GM12874 (cell line): ENCODE results near the gene UFD1.

Source experiments
- TF ChIP-seq, protein P1 (sequence below): IDR thresholded peaks from 2 replicates; pipeline ENCODE4 v1.5.1; 2011; ENCODE audit warnings: low read depth, mild to moderate bottlenecking, control low read depth, low read length, moderate library complexity; ENCODE audit not compliant: insufficient read depth

Gene UFD1

GRCh38 chr22:19450363-19451175 lies 28.4 kb downstream of the UFD1 start:
- TF ChIP-seq, protein P1, sequence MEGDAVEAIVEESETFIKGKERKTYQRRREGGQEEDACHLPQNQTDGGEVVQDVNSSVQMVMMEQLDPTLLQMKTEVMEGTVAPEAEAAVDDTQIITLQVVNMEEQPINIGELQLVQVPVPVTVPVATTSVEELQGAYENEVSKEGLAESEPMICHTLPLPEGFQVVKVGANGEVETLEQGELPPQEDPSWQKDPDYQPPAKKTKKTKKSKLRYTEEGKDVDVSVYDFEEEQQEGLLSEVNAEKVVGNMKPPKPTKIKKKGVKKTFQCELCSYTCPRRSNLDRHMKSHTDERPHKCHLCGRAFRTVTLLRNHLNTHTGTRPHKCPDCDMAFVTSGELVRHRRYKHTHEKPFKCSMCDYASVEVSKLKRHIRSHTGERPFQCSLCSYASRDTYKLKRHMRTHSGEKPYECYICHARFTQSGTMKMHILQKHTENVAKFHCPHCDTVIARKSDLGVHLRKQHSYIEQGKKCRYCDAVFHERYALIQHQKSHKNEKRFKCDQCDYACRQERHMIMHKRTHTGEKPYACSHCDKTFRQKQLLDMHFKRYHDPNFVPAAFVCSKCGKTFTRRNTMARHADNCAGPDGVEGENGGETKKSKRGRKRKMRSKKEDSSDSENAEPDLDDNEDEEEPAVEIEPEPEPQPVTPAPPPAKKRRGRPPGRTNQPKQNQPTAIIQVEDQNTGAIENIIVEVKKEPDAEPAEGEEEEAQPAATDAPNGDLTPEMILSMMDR, result no peak

DNA sequence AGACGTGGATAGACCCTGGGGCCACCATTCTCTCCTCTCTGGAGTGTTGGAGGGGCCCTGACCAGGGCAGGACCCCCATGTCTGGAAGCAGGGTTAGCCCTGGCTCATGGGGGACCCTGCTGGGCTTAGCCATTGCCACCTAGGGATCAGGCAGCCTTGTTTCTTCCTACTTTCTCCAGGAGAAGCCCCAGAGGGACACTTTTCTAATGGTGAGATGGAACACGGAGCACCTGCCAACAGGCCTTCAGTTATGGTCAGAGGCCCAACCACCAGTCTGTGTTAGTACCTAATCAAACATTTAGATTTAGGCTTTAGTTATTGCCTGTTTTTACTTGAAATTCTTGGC lies 29.6 kb downstream of the UFD1 start:
- TF ChIP-seq, protein P1, result no peak

DNA sequence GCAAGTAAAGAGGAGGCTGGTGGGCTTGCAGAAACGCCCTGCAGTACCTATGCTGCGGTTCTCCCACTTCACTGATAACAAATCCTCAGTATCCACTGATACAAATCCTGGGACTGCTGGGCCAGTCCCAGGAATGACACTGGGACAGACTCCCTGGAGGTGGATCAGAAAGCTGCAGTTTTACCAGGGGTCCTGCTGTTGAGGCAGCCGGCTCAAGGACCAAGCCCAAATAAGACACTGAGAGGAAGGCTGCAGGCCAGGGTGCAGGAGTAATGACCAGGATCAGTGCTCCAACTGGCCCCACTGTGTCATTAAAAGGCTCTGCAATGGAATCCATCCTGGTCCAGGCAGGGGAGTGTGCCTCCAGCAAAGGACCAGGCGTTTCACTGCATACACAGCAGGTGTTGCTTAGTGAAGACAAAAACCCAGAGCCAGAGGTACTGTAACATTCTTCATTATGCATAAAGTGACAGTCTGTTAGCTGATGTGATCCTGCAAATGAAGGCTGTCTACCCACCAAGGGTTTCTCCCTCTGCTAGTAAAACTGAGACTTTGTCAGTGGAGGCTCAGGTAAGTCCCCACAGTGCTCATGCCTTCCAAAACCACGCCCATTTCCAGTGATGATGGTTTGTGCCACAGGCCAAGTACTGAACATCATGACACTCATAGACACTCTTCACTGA lies 30.1 kb downstream of the UFD1 start:
- TF ChIP-seq, protein P1, result no peak

- TF ChIP-seq, protein P1, result no peak
Measured at GRCh38 chr22:19448076-19448607, 30.9 kb downstream of the UFD1 start.

GRCh38 chr22:19447330-19448075 lies 31.5 kb downstream of the UFD1 start, which contains the start of gene C22orf39:
Gene C22orf39, minus strand, starts transcription at chr22:19447711. Its CDS starts 23 bp downstream, at chr22:19447688.
- TF ChIP-seq, protein P1, result no peak

DNA sequence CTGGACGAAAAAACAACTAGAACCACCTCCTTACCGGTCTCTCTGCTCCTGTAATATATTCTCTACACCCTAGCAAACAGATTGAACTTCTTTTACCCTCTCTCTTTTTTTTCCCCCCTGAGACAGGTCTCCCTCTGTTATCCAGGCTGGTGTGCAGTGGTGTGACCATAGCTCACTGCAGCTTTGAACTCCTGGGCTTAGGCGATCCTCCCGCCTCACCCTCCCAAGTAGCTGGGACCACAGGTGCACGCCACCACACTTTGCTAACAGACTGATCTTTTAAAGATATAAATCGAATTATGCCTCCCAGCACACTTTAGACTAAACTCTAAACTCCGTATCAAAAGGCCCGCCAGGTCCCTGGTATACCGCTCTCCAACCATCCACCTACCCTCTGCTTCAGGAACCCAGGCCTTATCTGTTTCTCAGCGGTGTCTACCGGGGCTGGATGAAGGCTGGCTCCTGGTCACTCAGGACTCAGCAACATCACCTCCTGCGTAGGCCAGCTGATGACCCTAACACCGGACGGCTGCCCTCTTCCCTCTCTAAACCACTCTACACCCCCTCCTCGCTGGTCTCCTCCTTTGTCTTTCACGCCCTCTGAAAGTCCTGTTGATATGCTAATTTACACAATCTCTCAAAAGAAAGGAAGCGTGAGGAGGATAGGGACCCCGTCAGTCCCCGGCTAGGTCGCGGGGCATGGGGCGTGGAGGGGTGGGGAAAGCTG lies 32.2 kb downstream of the UFD1 start:
- TF ChIP-seq, protein P1, result no peak
